Peyer's patch (tissue), 4 donors: ENCODE results near the gene CCT2.

Source experiments
- POLR2A ChIP-seq, 2 donors: fragments of 450-650 bp; IDR thresholded peaks; one replicate each; pipeline ENCODE4 v1.5.1; 2017; ENCODE audit warnings: antibody characterized with exemption in 2 of 2, mild to moderate bottlenecking in 2 of 2, moderate library complexity in 2 of 2
- TF ChIP-seq, protein P1 (sequence below), 6 experiments: fragments of 450-650 bp in 4 of 6; fragments of 200-600 bp in 2 of 6; sonication (generic) in 1 of 6; IDR thresholded peaks; one replicate each; pipeline ENCODE4 v1.5.1; 2017 to 2019; ENCODE audit warnings: antibody characterized with exemption in 6 of 6, mild to moderate bottlenecking in 3 of 6, moderate library complexity in 1 of 6

DNA sequence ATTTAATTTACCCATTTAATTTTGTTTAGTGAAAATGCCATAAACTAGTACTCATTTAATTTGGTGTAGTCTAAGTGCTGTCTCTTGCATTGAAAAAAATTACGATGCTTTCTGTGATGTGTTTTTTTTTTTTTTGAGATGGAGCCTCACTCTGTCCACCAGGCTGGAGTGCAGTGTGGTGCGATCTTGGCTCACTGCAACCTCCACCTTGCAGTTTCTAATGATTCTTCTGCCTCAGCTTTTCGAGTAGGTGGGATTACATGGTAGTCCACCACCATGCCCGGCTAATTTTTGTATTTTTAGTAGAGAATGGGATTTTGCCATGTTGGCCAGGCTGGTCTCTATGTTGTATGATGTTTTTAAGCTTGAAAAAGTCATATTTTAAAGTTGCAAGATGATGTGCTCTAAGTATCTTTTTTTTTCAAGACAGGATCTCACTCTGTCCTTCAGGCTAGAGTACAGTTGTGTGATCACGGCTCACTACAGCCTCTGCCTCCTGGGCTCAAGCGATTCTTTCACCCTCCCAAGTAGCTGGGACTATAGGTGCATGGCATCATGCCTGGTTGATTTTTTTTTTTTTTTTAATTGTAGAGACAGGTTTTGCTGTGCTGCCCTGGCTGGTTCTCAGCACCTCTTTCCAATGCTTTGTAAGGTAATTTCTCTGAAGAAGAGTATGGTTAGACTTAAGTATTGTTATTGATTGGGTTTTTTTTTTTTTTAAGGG lies 16.9 kb downstream of the CCT2 start:
- TF ChIP-seq, protein P1, sequence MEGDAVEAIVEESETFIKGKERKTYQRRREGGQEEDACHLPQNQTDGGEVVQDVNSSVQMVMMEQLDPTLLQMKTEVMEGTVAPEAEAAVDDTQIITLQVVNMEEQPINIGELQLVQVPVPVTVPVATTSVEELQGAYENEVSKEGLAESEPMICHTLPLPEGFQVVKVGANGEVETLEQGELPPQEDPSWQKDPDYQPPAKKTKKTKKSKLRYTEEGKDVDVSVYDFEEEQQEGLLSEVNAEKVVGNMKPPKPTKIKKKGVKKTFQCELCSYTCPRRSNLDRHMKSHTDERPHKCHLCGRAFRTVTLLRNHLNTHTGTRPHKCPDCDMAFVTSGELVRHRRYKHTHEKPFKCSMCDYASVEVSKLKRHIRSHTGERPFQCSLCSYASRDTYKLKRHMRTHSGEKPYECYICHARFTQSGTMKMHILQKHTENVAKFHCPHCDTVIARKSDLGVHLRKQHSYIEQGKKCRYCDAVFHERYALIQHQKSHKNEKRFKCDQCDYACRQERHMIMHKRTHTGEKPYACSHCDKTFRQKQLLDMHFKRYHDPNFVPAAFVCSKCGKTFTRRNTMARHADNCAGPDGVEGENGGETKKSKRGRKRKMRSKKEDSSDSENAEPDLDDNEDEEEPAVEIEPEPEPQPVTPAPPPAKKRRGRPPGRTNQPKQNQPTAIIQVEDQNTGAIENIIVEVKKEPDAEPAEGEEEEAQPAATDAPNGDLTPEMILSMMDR (IDR thresholded peaks at IDR 0.05), result no peak
- TF ChIP-seq POLR2A (IDR thresholded peaks at IDR 0.05), result no peak
